HCT116 (cell line): ENCODE data around the gene GLMP.

Experiments
- CBX3 ChIP-seq: IDR thresholded peaks from 2 replicates; pipeline ENCODE4 v1.6.1; 2012; ENCODE audit warnings: low read depth
- CEBPB ChIP-seq: IDR thresholded peaks from 2 replicates; pipeline ENCODE4 v1.6.1; 2012; ENCODE audit warnings: low read depth
- EZH2 ChIP-seq: fragments of 200-600 bp; sonication (generic); IDR thresholded peaks from 2 replicates; pipeline ENCODE4 v1.6.1; 2017; ENCODE audit warnings: antibody characterized with exemption, mixed run types
- POLR2A ChIP-seq: IDR thresholded peaks from 2 replicates; pipeline ENCODE4 v1.7.0; 2011; ENCODE audit warnings: borderline replicate concordance; ENCODE audit not compliant: insufficient read depth, insufficient read length; ENCODE audit errors: extremely low read depth
- POLR2AphosphoS5 ChIP-seq: IDR thresholded peaks from 2 replicates; pipeline ENCODE4 v1.6.1; 2011; ENCODE audit warnings: mild to moderate bottlenecking, low read depth, low read length, moderate library complexity
- SP1 ChIP-seq: IDR thresholded peaks from 2 replicates; pipeline ENCODE4 v1.6.1; 2012; ENCODE audit warnings: low read depth
- TF ChIP-seq, protein P1 (sequence below), 3 experiments: fragments of 200-600 bp in 1 of 3; sonication (generic) in 1 of 3; IDR thresholded peaks in 2 of 3; conservative IDR thresholded peaks in 1 of 3; 2 replicates each; pipeline ENCODE4 v1.5.1; 2012 to 2017; ENCODE audit warnings: low read depth in 2 of 3, low read length in 2 of 3, antibody characterized with exemption in 1 of 3, borderline replicate concordance in 1 of 3, control low read depth in 1 of 3, mild to moderate bottlenecking in 1 of 3, mixed read lengths in 1 of 3, mixed run types in 1 of 3, moderate library complexity in 1 of 3; ENCODE audit not compliant: insufficient read depth in 1 of 3

- no peak for TF ChIP-seq SP1
- TF ChIP-seq, protein P1, sequence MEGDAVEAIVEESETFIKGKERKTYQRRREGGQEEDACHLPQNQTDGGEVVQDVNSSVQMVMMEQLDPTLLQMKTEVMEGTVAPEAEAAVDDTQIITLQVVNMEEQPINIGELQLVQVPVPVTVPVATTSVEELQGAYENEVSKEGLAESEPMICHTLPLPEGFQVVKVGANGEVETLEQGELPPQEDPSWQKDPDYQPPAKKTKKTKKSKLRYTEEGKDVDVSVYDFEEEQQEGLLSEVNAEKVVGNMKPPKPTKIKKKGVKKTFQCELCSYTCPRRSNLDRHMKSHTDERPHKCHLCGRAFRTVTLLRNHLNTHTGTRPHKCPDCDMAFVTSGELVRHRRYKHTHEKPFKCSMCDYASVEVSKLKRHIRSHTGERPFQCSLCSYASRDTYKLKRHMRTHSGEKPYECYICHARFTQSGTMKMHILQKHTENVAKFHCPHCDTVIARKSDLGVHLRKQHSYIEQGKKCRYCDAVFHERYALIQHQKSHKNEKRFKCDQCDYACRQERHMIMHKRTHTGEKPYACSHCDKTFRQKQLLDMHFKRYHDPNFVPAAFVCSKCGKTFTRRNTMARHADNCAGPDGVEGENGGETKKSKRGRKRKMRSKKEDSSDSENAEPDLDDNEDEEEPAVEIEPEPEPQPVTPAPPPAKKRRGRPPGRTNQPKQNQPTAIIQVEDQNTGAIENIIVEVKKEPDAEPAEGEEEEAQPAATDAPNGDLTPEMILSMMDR (IDR thresholded peaks at IDR 0.05 in 2 of 3, conservative IDR thresholded peaks at IDR 0.05 in 1 of 3; ENCODE audit: borderline replicate concordance in 1 of 3, insufficient read depth in 1 of 3, low read depth in 2 of 3, low read length in 2 of 3): peak in 2 of 3 experiments; percentile 13 to 24; a peak in 2 of 6 replicates
- TF ChIP-seq EZH2: no peak
- TF ChIP-seq POLR2A: no peak
- no peak for TF ChIP-seq CBX3
- TF ChIP-seq CEBPB: no peak
- no peak for TF ChIP-seq POLR2AphosphoS5
These were observed 35.7 kb downstream of the GLMP start for GRCh38 chr1:156259805-156260204.
